ENCODE measurements around the gene CNTD1. TPM values are rescaled to one million over a fixed set of nuclear protein-coding genes. Genes with fewer than 3 reads are reported as not detected.

The CNTD1 gene
- total RNA-seq, 1 donor from 2014 or later, result not detected

DNA sequence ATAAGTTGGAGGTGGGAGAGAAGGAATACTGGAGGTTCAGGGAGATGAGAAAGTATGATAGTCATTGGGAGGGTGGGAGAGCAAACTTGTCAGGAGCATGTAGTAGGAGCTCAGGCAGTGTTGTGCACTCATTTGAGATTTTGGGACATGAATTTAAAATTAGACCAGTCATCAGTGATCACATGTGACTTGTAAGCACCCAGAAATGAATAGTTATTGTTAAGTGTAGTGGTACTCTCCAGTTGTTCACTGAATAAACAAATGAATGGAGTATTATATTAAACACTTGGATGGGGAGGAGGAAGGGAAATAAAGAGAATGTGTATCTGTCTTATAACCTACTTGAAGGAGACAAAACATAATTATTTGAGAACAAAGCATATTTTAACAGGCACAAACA, 32.3 kb downstream of the CNTD1 start:
- no peak overlapping the region for H3K4me3 ChIP-seq (ENCODE audit: low read depth, low read length)
- TF ChIP-seq, protein P1, sequence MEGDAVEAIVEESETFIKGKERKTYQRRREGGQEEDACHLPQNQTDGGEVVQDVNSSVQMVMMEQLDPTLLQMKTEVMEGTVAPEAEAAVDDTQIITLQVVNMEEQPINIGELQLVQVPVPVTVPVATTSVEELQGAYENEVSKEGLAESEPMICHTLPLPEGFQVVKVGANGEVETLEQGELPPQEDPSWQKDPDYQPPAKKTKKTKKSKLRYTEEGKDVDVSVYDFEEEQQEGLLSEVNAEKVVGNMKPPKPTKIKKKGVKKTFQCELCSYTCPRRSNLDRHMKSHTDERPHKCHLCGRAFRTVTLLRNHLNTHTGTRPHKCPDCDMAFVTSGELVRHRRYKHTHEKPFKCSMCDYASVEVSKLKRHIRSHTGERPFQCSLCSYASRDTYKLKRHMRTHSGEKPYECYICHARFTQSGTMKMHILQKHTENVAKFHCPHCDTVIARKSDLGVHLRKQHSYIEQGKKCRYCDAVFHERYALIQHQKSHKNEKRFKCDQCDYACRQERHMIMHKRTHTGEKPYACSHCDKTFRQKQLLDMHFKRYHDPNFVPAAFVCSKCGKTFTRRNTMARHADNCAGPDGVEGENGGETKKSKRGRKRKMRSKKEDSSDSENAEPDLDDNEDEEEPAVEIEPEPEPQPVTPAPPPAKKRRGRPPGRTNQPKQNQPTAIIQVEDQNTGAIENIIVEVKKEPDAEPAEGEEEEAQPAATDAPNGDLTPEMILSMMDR (conservative IDR thresholded peaks at IDR 0.05; ENCODE audit: low read depth, low read length), result no peak
- DNase-seq (ENCODE audit: low read depth), result no peak

DNA sequence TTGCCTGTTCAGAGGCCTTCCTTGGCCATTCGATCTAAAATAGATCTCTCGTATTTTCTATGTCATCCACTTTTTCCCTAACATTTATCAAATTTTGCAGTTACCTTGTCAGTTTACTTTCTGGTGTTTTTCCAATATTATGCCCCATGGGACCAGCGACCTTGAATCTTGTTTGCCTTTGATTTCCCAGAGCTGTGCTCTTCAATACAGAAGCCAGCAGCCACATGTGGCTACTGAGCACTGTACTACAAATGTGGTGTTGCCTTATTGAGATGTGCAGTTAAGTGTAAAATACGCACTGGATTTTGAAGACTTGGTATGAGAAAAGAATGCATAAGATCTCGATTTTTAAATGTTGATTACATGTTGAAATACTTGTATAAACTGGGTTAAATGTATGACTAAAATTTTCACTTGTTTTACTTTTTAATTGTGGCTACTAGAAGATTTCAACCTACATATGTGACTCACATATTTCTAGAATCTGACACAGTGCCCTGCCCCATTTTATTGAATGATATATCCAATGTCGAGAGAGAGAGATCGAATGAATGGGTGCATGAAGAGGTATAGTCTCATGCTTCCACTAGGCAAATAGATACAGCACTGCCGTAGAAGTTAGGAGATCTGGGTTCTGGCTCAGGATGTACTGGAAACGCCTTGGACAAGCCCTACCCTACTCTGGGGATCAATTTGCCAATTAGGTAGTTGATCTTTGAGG, 33.7 kb downstream of the CNTD1 start:
- H3K4me3 ChIP-seq (ENCODE audit: low read depth, low read length), result peak overlapping the region; percentile 94
- TF ChIP-seq, protein P1 (conservative IDR thresholded peaks at IDR 0.05; ENCODE audit: low read depth, low read length), result no peak
- no peak for DNase-seq (ENCODE audit: low read depth)

DNA sequence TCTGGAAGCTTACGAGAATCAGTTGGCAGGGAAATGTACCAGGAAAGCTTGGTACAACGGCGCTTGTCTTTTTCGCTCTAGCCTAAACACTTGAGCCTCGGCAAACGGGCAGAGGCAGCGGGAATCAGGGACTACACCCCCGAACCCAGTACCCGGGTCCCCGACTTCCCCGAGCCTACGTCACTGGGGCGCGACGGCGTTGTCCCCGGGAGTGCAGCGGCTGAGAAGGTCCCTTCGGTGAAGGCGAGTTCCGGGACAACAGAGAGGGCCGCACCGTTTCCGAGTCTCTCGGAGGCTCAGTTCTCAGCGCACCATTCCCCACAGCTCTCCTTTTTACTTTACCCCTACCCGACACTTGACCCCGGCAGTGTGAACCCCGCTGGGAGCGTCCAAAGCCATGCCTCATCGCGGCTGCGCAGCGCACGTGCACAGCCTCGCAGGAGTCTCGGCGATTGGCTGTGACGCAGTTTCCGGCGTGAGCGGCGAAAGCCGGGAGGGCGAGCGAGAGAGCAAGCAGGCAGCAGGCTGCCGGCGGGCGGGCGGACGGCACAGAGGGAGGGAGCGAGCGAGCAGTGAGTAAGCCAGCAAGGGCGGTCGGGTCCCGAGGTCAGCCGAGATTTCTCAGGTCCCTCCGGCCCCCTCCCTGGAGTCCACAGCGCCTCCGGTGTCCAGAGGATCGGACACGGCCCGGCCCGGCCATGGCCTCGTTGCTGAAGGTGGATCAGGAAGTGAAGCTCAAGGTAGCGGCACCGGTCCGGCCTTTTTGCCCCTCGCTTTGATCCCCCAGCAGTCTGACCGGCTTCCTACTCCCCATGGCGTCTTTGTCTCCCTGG, 34.5 kb downstream of the CNTD1 start, which contains the start of gene PSME3:
Gene PSME3 (plus strand): TSS at position 464 of the 833 bp plus-strand sequence. CDS start 235 bp downstream, at position 699.
- TF ChIP-seq, protein P1 (conservative IDR thresholded peaks at IDR 0.05; ENCODE audit: low read depth, low read length), result peak; percentile 13
- DNase-seq (ENCODE audit: low read depth), result no peak
- peak within 1 kb of the TSS; percentile 94 for H3K4me3 ChIP-seq (ENCODE audit: low read depth, low read length)

DNA sequence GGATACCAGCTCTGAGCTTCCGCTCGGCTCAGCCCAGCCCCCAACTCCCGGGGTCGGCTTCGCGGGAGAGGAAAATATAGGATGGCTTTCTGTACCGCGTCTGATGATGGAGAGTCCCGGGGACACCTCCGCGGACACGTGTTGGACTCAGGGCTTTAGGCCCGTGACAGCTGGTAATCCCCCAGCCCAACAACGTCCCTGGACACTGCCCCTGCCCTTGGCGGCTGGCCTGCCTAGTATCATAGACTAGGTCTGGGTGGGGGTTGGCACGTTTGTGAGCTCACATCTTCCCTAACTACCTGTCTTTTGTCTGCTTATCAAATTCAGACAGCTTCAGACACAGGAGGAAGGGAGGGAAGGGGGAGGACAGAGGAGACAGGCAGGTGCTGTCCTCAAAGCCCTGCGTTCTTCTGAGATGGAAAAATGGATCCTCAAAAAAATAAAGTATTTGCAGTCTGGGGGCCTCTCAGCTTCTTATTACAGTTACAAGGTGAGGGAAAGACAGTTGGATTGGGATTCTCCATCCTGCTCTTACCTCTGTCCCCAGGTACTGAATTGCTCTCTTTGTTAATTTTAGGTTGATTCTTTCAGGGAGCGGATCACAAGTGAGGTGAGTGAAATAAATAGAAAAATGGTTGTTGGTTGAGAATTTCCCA, 35.2 kb downstream of the CNTD1 start:
- peak overlapping the region; percentile 94 for H3K4me3 ChIP-seq (ENCODE audit: low read depth, low read length)
- TF ChIP-seq, protein P1 (conservative IDR thresholded peaks at IDR 0.05; ENCODE audit: low read depth, low read length), result no peak
- no peak for DNase-seq (ENCODE audit: low read depth)

DNA sequence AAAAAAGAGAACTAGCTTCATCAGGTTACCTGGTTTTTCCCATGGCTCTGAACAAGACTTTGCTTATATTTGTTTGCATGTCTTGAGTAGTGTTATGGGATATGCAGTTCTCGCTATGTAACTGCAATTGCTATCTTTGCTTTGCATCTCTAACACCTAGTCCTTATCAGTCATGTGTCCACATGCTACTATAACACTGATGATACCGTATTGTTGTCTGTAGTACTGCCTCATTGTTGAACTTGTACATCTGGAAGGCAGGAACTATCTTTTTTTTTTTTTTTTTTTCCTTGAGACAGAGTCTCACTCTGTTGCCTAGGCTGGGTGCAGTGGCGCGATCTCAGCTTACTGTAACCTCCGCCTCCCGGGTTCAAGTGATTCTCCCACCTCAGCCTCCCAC, 37.1 kb downstream of the CNTD1 start:
- no peak overlapping the region for H3K4me3 ChIP-seq (ENCODE audit: low read depth, low read length)
- TF ChIP-seq, protein P1 (conservative IDR thresholded peaks at IDR 0.05; ENCODE audit: low read depth, low read length), result no peak
- no peak for DNase-seq (ENCODE audit: low read depth)

- no peak overlapping the region for H3K4me3 ChIP-seq (ENCODE audit: low read depth, low read length)
- TF ChIP-seq, protein P1 (conservative IDR thresholded peaks at IDR 0.05; ENCODE audit: low read depth, low read length), result no peak
- no peak for DNase-seq (ENCODE audit: low read depth)
Observed at GRCh38 chr17:42841975-42842685, 43.5 kb downstream of the CNTD1 start.

All from epithelial cell of proximal tubule (primary cell).